Keratinocyte (primary cell): ENCODE measurements around the gene AQP11. TPM values are rescaled to one million over a fixed set of nuclear protein-coding genes. Genes with fewer than 3 reads are reported as not detected.

ENCODE experiments used
- DNase-seq: peaks from one replicate; pipeline ENCODE4 v3.0.0-alpha.2; 2011; ENCODE audit warnings: low read depth, missing footprints, low spot score
- FAIRE-seq: peaks from 2 replicates; lab custom pipeline; 2011; peaks lifted over from hg19 to GRCh38; lab: Jason Lieb, UNC
- H2AFZ ChIP-seq: 2 replicates; pipeline ENCODE4 v1.6.0; 2012; ENCODE audit warnings: low read length, control low read depth, inconsistent platforms; ENCODE audit not compliant: control insufficient read depth
- H3K27ac ChIP-seq: 2 replicates; pipeline ENCODE4 v1.5.1; 2011; ENCODE audit warnings: low read length; ENCODE audit not compliant: control insufficient read depth, insufficient read depth
- H3K27me3 ChIP-seq: 3 replicates; pipeline ENCODE4 v1.6.0; 2011; ENCODE audit warnings: low read length; ENCODE audit not compliant: control insufficient read depth, insufficient read depth; ENCODE audit errors: extremely low read depth
- H3K36me3 ChIP-seq, 2 experiments: 2 replicates in 1 of 2; 3 replicates in 1 of 2; pipeline ENCODE4 v1.5.1; 2011; ENCODE audit warnings: low read length in 2 of 2, mild to moderate bottlenecking in 1 of 2; ENCODE audit not compliant: control insufficient read depth in 2 of 2, insufficient read depth in 2 of 2; ENCODE audit errors: extremely low read depth in 1 of 2
- H3K4me1 ChIP-seq: 3 replicates; pipeline ENCODE4 v1.5.1; 2011; ENCODE audit warnings: low read length; ENCODE audit not compliant: control insufficient read depth, insufficient read depth; ENCODE audit errors: extremely low read depth
- H3K4me2 ChIP-seq: 3 replicates; pipeline ENCODE4 v1.6.0; 2011; ENCODE audit warnings: low read depth, low read length; ENCODE audit not compliant: control insufficient read depth, insufficient read depth; ENCODE audit errors: extremely low read depth
- H3K4me3 ChIP-seq, 3 experiments: fragments of 200-600 bp in 1 of 3; sonication (generic) in 1 of 3; 2 replicates in 2 of 3; 3 replicates in 1 of 3; pipeline ENCODE4 v1.5.1; 2011 to 2016; ENCODE audit warnings: low read length in 3 of 3, mild to moderate bottlenecking in 3 of 3, control low read depth in 2 of 3, inconsistent platforms in 1 of 3, low read depth in 1 of 3, mixed read lengths in 1 of 3, mixed run types in 1 of 3, moderate library complexity in 1 of 3; ENCODE audit not compliant: control insufficient read depth in 2 of 3, insufficient read depth in 2 of 3; ENCODE audit errors: extremely low read depth in 1 of 3
- H3K79me2 ChIP-seq: 2 replicates; pipeline ENCODE4 v1.6.0; 2012; ENCODE audit warnings: low read length; ENCODE audit not compliant: control insufficient read depth, insufficient read depth
- H3K9ac ChIP-seq: 3 replicates; pipeline ENCODE4 v1.6.0; 2011; ENCODE audit warnings: low read length; ENCODE audit not compliant: control insufficient read depth, insufficient read depth; ENCODE audit errors: extremely low read depth
- H3K9me1 ChIP-seq: 3 replicates; pipeline ENCODE4 v1.6.0; 2011; ENCODE audit warnings: low read length; ENCODE audit not compliant: control insufficient read depth, insufficient read depth; ENCODE audit errors: extremely low read depth
- H3K9me3 ChIP-seq: 2 replicates; pipeline ENCODE4 v1.5.1; 2012; ENCODE audit warnings: low read depth, low read length; ENCODE audit not compliant: control insufficient read depth
- H4K20me1 ChIP-seq: 3 replicates; pipeline ENCODE4 v1.6.0; 2011; ENCODE audit warnings: low read length; ENCODE audit not compliant: control insufficient read depth, insufficient read depth; ENCODE audit errors: extremely low read depth
- CTCF ChIP-seq, 3 experiments: IDR thresholded peaks in 1 of 3; conservative IDR thresholded peaks in 1 of 3; optimal IDR thresholded peaks in 1 of 3; 2 replicates in 2 of 3; 3 replicates in 1 of 3; pipeline versions ENCODE3 to v1.5.1; 2011; ENCODE audit warnings: low read length in 3 of 3, mild to moderate bottlenecking in 3 of 3, moderate library complexity in 2 of 3, control low read depth in 1 of 3, inconsistent platforms in 1 of 3; ENCODE audit not compliant: insufficient read depth in 2 of 3; ENCODE audit errors: extremely low read depth in 1 of 3
- EZH2 ChIP-seq: IDR thresholded peaks from one replicate; pipeline ENCODE4 v1.6.1; 2012; ENCODE audit warnings: inconsistent platforms, mild to moderate bottlenecking, low read length, moderate library complexity
- dilution Hi-C: fragments of 300-500 bp; cut with MboI; formaldehyde crosslinking; loops from one replicate; pipeline ENCODE4 v1.7.0; 2020; ENCODE audit warnings: low sequenced_read_pairs; ENCODE audit not compliant: extremely low pct_ligation_motif_present
- polyA plus RNA-seq, 5 experiments: library from polyadenylated mRNA; depleted of rRNA in 3 of 5; stranded (reverse) in 3 of 5; stranded (forward) in 1 of 5; unstranded in 1 of 5; fragments of >200 nt; gene quantifications; 1 replicate in 1 of 5; 2 replicates in 3 of 5; 3 replicates in 1 of 5; pipeline versions ENCODE4 v1.2.1 to v1.2.3, GENCODE V29; 2011 to 2012; ENCODE audit warnings: missing spikeins in 2 of 5, low read depth in 1 of 5, low replicate concordance in 1 of 5

The AQP11 gene
- polyA plus RNA-seq, 1 donor (not counting 4 experiments of a cell fraction or from before 2014, with no cell fraction given), result 0.16 TPM

GRCh38 chr11:77547047-77547836 is 42.5 kb upstream of the AQP11 start:
- H3K4me2 ChIP-seq, result no peak overlapping the region
- H3K36me3 ChIP-seq, result no peaks in the 10 kb centered on the region
- no peak overlapping the region for H3K27ac ChIP-seq
- TF ChIP-seq CTCF (optimal IDR thresholded peaks at IDR 0.05 in 1 of 3, IDR thresholded peaks at IDR 0.05 in 1 of 3, conservative IDR thresholded peaks at IDR 0.05 in 1 of 3; ENCODE audit: extremely low read depth in 1 of 3, insufficient read depth in 2 of 3, low read length in 3 of 3) (no peak), EZH2 (no peak)
- H3K9me3 ChIP-seq, result no peaks in the 10 kb centered on the region
- H3K9me1 ChIP-seq, result no peaks in the 10 kb centered on the region
- no peak for FAIRE-seq
- no peak for DNase-seq
- no peaks in the 10 kb centered on the region for H4K20me1 ChIP-seq
- no peak overlapping the region for H3K9ac ChIP-seq
- H3K27me3 ChIP-seq, result no peaks in the 10 kb centered on the region
- dilution Hi-C loops, result no loop called here
- no peak overlapping the region for H2AFZ ChIP-seq
- no peaks in the 10 kb centered on the region for H3K4me1 ChIP-seq
- H3K79me2 ChIP-seq, result no peaks in the 10 kb centered on the region
- H3K4me3 ChIP-seq, result no peak overlapping the region

GRCh38 chr11:77547863-77548551 is 41.7 kb upstream of the AQP11 start:
- H3K4me2 ChIP-seq, result no peak overlapping the region
- H4K20me1 ChIP-seq, result no peaks in the 10 kb centered on the region
- H3K9ac ChIP-seq, result no peak overlapping the region
- DNase-seq (peak; percentile 9), FAIRE-seq (no peak)
- H2AFZ ChIP-seq, result peak overlapping the region; percentile 56
- dilution Hi-C loops, result no loop called here
- H3K9me3 ChIP-seq, result no peaks in the 10 kb centered on the region
- TF ChIP-seq CTCF (optimal IDR thresholded peaks at IDR 0.05 in 1 of 3, IDR thresholded peaks at IDR 0.05 in 1 of 3, conservative IDR thresholded peaks at IDR 0.05 in 1 of 3; ENCODE audit: extremely low read depth in 1 of 3, insufficient read depth in 2 of 3, low read length in 3 of 3), result peak; percentile 35 to 63 (median 51)
- no peak for TF ChIP-seq EZH2
- H3K36me3 ChIP-seq, result no peaks in the 10 kb centered on the region
- no peaks in the 10 kb centered on the region for H3K4me1 ChIP-seq
- H3K9me1 ChIP-seq, result no peaks in the 10 kb centered on the region
- H3K27ac ChIP-seq, result no peak overlapping the region
- no peak overlapping the region for H3K4me3 ChIP-seq
- no peaks in the 10 kb centered on the region for H3K27me3 ChIP-seq
- H3K79me2 ChIP-seq, result no peaks in the 10 kb centered on the region
